Measurements from ENCODE around the gene NCAPG. TPM values are rescaled to one million over a fixed set of nuclear protein-coding genes. Genes with fewer than 3 reads are reported as not detected.
"Not testable (repeated sequence)": the region's sequence is repeated elsewhere in the genome, so short reads cannot be mapped to it uniquely, and the experiment has no call there.

The NCAPG gene
- total RNA-seq, 2 donors from 2014 or later = 2.8 to 4.4 TPM

DNA sequence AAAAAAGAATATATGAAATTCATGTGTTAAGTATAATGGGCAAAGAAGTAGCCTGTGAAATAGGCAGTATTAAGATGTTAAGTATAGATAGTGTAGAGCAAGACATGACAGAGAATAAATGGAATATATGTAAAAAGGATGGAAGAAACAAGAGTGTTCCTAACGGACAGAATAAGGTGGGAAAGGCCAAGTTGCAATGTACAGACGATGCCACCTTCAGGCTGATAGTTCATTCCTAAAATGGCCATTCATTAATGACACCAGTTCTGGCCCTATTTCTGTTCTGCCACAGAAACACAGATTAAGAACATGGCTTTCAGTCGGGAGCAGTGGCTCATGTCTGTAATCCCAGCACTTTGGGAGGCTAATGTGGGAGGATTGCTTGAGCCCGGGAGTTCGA lies 24.9 kb upstream of the NCAPG start:
- no peak for ATAC-seq
- no peak for DNase-seq
- intact Hi-C loops (cut with DNase I, micrococcal nuclease) = no loop called here

DNA sequence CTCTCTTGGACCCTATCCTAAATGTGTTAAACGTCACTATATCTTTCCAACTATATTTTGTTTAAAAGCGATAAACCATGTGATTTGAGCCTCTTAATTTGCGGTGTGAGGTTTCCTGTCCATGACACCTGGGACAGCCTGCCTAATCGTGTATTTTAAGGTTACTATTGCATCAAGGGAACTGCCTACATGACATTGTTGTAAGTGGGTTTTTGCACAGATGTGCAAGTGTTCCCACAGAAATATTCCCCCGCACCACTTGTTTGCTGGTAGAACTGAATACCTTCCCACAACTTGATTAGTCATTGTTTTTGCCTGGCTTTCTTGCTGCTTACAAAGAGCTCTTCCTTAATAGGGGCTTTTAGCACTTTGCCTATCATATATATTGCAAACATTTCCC lies 24.2 kb upstream of the NCAPG start:
- DNase-seq (no peak), ATAC-seq (no peak)
- intact Hi-C loops (cut with DNase I, micrococcal nuclease) = no loop called here

DNA sequence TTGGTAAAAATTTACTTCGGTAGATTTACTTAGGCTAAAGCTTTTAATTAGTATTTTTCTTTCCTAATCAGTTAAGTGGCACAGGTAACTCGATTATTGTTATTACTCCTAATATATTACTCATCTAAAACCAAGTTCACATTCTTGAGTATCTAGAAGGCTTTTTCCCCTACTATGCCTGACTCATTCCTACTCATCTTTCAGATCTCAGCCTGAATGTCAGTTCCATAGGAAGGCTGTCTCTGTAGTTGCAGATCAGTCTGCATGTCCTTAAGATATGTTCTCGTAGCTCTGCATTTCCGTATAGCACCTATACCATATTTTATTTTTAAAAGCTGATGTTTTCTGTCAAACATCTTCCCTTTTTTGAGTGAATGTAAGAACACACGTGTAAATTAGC lies 23.5 kb upstream of the NCAPG start:
- intact Hi-C loops (cut with DNase I, micrococcal nuclease) = no loop called here
- DNase-seq (no peak), ATAC-seq (no peak)

DNA sequence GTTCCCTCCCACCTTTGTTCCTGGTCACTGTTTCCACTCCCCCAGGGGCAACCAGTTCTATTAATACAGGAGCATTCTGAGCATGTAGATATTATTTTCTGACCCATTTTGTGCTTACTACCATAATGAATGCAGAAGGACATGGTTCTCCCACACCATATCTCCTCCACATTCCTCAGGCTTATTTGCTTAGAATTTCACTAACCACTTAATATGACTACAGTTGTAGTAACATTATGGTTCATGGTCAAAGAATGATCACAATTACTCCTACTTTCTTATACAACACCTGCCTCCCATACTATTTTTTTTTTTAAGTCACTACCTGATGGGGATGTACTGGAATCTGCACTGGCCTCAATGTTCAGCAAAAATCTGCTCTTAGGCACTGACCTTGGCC lies 21.8 kb upstream of the NCAPG start:
- intact Hi-C loops (cut with DNase I, micrococcal nuclease) = no loop called here
- ATAC-seq = no peak
- no peak for DNase-seq

DNA sequence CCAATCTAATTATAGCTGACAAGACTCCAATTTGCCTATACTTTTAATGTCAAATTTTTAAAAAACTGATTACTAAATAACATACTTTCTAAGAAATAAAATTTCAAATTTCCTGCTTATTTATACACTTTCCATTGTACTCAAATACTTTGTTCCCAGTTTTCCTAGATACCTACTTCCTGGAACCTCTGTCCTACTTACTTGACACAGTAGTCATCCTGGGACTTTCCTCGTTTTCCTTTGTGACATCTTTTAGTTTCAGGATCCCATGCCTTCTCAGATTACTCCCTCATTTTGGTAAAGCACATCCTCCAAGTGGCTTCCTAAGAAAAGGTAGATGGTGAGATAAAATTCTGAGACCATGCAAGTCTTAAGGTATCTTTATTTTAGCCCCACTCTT lies 16.0 kb upstream of the NCAPG start:
- no peak for DNase-seq
- intact Hi-C loops (cut with DNase I, micrococcal nuclease) = no loop called here
- peak; percentile 72 for ATAC-seq

DNA sequence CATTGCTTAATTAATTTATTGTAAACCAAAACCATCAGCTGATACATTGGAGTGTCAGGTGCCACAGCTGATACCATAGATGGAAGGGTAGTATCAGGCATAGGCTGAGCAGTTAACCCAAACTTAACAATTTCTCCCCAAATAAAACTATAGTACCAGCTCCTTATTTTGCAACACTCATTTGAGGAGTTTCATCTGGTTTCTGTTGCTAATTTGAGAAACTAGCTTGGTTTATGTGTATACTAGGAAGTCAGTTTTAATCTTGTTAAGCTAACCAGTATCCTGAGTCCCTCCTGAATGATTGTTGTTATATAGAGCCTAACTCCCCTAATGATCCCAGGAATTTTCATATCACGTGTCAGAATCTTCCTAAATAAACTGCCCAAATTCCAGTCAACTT lies 13.0 kb upstream of the NCAPG start:
- ATAC-seq (no peak), DNase-seq (no peak)
- intact Hi-C loops (cut with DNase I, micrococcal nuclease) = no loop called here

DNA sequence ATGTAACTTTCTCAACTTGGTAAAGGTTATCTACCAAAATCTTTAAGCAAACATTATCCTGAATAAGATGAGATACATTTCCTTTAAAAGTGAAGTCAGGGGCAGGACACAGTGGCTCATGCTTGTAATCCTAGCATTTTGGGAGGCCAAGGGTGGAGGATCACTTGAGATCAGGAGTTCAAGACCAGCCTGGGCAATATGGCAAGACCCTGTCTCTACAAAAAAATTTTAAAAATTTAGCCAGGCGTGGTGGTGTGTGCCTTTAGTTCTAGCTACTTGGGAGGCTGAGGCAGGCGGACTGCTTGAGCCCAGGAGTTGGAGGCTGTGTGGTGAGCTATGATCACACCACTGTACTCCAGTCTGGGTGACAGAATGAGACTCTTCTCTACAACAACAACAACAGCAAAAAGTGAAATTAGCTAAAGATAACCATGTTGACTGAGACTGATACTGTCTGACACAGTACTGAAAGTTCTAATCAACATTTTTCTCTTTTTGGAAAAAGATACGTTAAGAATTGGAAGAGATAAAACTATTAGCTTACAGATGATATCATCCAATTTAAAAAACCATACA lies 5.1 kb upstream of the NCAPG start:
- no peak for DNase-seq
- ATAC-seq = no peak
- intact Hi-C loops (cut with DNase I, micrococcal nuclease) = no loop called here

DNA sequence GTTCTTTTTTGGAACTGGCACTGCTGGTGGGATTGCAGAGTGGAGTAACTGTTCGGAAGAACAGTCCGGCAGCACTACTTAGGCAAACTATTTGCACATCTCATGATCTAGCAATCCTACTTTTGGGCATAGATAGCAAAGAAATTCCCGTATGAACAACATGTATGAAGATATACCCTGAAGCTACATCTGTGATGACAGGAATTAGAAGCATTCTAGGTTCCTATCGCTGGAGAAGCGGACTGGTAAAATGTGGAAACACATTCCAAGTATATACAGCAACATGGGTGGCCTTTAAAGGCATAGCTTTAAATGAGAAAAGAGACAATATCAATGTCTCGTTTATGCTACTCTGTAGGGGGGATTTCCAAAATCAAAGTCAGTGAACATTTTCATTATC lies 3.3 kb upstream of the NCAPG start:
- no peak for ATAC-seq
- intact Hi-C loops (cut with DNase I, micrococcal nuclease) = no loop called here

DNA sequence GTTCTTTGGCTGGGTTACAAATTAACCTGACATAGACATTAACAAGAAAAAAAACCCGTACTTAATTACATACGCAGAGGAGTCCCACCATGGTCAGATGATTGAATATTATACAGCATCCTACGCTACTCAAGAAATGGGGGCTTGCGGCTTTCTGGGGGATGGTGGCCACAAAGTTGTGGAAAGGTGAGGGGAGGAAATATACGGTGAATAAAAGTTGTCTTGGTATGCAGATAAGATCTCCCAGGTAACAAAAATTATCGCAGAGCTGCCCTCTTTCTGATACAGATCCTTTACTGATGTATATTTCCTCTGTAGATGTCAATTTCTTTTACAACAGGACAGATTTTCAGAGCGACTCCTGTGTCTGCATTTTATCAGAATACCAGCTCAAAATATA lies 1.1 kb upstream of the NCAPG start:
- intact Hi-C loops (cut with DNase I, micrococcal nuclease) = loop anchor here in 1 of 2 donors (10.0 kb wide), 1 partner anchor 215 kb away; the partner anchor contains the start of gene LCORL
- ATAC-seq (no peak), DNase-seq (no peak)

More for the DNA sequence above, 3.3 kb upstream of the NCAPG start:
- no peak for DNase-seq

DNA sequence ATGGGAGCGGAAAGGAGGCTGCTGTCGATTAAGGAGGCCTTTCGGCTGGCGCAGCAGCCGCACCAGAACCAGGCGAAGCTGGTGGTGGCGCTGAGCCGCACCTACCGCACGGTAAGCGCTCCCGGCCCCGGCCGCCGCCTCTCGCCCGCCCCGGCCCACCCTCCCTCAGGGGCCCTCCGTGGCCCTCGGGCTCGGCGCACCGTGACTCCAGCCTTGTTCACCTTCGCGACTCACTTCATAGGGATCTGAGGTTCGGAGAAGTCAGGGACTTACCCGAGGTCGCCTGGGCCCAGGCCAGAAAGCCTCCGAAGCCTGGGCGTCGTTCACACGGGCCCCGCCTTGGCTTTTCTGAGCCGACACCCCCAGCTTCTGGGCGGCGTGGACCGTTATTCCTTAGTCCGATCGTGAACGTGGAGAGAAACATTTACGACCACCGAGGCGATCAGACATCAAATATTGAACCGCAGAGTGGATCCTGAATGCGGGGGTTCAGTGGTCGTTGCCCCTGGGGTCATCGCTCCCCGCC lies 362 bp downstream of the NCAPG start:
- intact Hi-C loops (cut with DNase I, micrococcal nuclease) = loop anchor here in 1 of 2 donors (10.0 kb wide), 1 partner anchor 214 kb away; the partner anchor contains the start of gene LCORL
- DNase-seq = peak in 1 of 2 donors; percentile 27
- ATAC-seq = peak; percentile 38

DNA sequence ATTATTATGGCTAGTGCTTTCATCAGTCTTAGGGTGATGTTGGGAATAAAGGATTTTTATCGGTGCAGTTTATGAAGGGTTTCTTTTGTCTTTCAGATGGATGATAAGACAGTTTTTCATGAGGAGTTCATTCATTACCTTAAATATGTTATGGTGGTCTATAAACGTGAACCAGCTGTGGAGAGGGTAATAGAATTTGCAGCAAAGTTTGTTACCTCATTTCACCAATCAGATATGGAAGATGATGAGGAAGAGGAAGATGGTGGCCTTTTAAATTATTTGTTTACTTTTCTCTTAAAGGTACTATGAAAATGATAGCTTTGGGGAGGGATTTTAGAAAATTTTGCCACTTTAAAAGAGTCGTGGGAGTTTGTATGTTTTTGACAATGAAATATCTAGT lies 1.3 kb downstream of the NCAPG start:
- intact Hi-C loops (cut with DNase I, micrococcal nuclease) = loop anchor here in 1 of 2 donors (10.0 kb wide), 1 partner anchor 213 kb away; the partner anchor contains the start of gene LCORL
- ATAC-seq (no peak), DNase-seq (no peak)

DNA sequence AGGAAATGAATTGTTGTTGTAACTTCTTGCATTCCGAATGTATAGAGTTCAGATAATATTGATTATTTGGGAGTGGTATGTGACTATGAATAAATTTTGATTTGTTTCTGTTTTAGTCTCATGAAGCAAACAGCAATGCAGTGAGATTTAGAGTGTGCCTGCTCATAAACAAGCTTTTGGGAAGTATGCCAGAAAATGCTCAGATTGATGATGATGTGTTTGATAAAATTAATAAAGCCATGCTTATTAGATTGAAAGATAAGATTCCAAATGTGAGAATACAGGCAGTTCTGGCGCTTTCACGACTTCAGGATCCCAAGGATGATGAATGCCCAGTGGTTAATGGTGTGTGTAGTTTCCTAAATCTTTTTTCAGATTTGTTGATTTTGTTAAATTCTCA lies 2.0 kb downstream of the NCAPG start:
- ATAC-seq (no peak), DNase-seq (no peak)
- intact Hi-C loops (cut with DNase I, micrococcal nuclease) = loop anchor here in 1 of 2 donors (10.0 kb wide), 1 partner anchor 212 kb away; the partner anchor contains the start of gene LCORL

DNA sequence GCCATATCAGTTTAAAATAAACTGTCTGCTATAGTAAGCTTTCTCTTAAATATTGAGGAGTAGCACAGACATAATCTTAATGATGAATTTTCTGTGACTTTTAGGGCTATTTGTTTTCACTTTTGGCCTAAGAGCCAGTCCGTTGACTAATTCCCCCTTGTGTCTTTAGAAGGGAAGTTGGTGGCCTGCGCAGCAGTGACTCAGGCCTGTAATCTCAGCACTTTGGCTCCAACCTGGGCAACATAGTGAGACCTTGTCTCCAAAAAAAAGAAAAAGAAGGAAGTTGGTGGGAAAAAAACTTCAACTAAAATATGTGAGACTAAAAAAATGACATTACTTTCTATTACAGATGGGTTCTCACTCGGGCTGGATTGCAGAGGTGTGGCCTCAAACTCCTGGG lies 3.4 kb downstream of the NCAPG start:
- no peak for ATAC-seq
- no peak for DNase-seq
- intact Hi-C loops (cut with DNase I, micrococcal nuclease) = loop anchor here in 1 of 2 donors (10.0 kb wide), 1 partner anchor 211 kb away; the partner anchor contains the start of gene LCORL

DNA sequence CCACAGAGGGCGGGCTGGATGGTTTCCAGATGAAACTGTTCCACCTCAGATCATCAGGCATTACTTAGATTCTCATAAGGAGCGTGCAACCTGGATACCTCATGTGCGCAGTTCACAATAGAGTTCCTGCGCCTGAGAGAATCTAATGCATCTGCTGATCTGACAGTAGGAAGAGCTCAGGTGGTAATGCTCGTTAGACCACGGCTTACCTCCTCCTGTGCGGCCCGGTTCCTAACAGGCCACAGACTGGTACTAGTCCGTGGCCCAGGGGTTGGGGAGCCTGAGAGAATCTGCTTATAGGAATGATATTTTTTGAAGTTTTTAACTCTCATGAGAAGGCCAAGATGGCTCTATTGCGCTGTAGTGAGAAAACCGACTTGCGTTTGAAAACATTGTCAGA lies 5.4 kb downstream of the NCAPG start:
- intact Hi-C loops (cut with DNase I, micrococcal nuclease) = loop anchor here in 1 of 2 donors (5.0 to 10.0 kb wide), 2 partner anchors 209 to 776 kb away; partner anchors contain the start of gene LCORL
- DNase-seq = no peak
- ATAC-seq = no peak

DNA sequence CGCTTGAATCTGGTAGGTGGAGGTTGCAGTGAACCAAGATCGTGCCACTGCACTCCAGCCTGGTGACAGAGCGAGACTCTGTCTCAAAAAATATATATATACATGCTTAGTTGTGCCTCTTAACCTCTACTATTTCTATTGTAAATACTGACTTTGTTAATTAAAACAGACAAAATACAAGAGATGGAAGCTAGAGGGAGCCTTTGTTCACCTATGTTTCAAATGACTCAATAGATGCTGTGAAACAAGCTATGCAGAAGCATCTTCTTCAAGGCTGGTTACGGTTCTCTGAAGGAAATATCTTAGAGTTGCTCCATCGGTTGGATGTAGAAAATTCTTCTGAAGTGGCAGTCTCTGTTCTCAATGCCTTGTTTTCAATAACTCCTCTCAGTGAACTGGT lies 6.2 kb downstream of the NCAPG start:
- DNase-seq (no peak), ATAC-seq (peak; percentile 78)
- intact Hi-C loops (cut with DNase I, micrococcal nuclease) = loop anchor here in 1 of 2 donors (5.0 to 10.0 kb wide), 2 partner anchors 208 to 775 kb away; partner anchors contain the start of gene LCORL

DNA sequence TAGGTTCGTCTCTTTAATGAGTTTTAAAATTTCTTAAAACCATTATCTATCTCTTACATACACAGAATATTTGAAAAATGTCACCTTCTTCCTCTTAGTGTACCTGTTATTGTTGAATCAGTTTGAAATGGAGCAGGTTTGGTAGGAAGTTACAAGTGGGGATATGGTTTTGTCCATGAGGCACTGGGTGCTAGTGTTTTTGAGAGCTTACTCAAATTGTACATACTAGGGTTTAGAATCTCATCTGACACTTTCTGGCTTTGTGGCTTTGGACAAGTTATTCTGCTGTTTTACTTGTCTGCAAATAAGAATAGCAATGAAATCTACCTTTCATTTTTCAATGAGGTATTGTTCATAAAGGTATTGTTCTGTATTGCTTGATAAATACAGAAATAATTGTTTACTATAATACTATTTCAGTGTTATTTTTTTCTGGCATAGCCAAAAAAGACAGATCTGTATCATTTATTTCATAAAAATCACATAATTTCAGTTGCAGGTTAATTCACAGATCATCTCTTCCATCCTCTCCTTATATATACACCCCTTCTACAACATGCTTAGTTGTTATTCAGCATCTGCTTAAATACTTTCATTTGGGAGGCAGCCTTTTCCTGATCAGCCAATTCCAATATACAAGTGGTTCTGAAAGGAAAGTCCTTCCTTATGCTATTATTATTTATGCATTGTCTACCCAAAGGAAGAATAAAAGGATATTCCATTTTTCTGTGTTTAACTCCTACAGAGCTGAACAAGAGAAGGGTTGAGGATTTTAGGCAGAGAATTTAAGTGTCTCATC lies 13.3 kb downstream of the NCAPG start:
- intact Hi-C loops (cut with DNase I, micrococcal nuclease) = no loop called here
- ATAC-seq (no peak), DNase-seq (no peak)

DNA sequence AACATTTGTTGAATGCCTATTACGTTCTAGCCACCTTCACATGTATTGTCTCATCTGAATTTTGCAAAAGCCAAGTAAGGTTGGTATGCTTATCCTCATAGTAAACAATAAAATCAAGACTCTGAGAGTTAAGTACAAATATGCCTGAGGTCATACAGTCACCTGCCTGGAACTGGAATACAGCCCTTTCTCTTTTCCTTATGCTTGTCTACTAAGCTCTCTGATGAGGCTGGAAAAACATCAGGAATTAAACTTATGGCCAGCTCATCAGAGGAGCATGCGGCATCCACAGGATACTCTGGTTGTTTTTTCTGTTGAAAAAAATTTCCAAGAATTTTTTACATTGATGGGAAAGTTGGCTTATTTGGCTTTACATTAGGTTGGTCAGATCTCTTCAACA lies 35.5 kb downstream of the NCAPG start:
- intact Hi-C loops (cut with DNase I, micrococcal nuclease) = no loop called here
- no peak for ATAC-seq
- DNase-seq = no peak

DNA sequence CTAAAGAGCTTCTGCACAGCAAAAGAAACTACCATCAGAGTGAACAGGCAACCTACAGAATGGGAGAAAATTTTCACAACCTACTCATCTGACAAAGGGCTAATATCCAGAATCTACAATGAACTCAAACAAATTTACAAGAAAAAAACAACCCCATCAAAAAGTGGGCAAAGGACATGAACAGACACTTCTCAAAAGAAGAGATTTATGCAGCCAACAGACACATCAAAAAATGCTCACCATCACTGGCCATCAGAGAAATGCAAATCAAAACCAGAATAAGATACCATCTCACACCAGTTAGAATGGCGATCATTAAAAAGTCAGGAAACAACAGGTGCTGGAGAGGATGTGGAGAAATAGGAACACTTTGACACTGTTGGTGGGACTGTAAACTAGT lies 39.5 kb downstream of the NCAPG start:
- intact Hi-C loops (cut with DNase I, micrococcal nuclease); DNase-seq; ATAC-seq: not testable (repeated sequence)

DNA sequence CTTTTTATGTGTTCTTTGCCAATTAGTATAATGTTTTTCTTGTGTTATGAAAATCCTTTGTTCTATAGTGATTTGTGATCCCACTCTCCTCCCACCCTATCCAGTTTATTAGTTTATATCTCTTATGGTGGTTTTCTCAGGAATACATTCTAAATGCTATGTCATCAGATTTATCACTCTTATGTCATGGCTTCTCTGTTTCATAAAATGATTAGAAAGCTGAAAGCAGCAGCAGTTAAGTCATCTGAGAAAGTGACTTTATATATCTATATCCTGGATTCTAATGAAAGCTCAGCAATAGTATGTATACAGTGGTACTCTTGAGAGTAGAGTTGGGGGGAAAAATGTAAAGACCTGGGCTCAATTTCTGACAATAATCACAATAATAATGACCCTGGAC lies 41.2 kb downstream of the NCAPG start:
- intact Hi-C loops (cut with DNase I, micrococcal nuclease) = no loop called here
- ATAC-seq = no peak

DNA sequence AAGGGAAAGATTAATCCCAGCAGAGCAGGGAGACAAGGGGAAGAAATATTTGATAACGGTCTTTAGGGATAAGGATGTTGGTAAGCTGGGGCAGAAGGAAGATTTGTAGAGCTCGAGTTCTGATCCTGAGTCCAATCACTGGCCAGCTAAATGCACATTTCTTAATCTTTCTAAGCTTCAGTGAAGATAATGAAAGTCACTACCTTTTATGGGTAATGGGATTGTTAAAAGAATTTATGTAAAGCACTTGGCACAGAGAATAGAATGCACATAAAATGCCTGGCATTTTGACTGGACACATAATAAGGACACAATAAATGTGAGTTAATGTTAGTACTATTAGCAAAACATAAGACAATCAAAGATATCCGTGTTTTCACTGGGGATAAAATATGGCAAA lies 43.3 kb downstream of the NCAPG start:
- intact Hi-C loops (cut with DNase I, micrococcal nuclease) = no loop called here
- DNase-seq (no peak), ATAC-seq (no peak)

More for the DNA sequence above, 41.2 kb downstream of the NCAPG start:
- no peak for DNase-seq
